T-helper 9 cell (primary cell): Measurements from ENCODE around the gene ZNF213.
"Not testable (repeated sequence)": the region's sequence is repeated elsewhere in the genome, so short reads cannot be mapped to it uniquely, and the experiment has no call there.

ENCODE experiments used
- DNase-seq: peaks from one replicate; pipeline ENCODE4 v3.0.0-alpha.2; 2020

ZNF213 gene

DNA sequence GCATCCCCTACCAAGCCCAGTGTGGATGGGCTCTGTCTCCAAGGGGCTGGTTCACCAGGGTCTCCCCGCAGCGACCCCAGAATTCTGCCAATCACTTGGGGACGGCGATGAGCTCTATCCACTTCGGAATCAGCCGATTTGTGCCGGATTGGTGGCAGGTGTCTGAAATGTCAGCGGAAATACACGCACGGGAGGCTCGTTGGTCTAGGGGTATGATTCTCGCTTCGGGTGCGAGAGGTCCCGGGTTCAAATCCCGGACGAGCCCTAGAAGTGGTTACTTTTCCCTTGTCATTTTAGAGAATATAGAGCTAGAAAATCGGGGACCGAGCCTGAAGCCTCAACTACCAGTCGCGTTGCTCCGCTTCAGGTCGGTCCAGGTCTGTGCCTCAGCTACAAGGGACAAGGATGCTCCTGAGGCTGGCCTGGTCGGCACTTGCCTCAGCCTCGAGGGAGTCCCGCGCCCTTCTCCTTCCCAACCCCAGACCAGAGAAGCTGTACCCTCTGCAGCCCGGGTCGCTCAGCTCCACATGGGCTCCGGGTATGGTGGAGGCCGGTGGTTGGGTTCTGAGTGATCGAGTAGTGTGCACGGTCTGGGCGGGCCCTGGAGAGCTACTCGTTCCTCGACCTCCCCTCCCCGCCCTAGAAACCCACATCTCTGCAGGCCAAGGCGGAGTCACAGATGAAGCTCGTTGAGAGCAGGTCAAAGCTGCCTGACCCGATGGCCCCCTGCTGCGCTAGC, 37.2 kb downstream of the ZNF213 start:
- no peak for DNase-seq

DNA sequence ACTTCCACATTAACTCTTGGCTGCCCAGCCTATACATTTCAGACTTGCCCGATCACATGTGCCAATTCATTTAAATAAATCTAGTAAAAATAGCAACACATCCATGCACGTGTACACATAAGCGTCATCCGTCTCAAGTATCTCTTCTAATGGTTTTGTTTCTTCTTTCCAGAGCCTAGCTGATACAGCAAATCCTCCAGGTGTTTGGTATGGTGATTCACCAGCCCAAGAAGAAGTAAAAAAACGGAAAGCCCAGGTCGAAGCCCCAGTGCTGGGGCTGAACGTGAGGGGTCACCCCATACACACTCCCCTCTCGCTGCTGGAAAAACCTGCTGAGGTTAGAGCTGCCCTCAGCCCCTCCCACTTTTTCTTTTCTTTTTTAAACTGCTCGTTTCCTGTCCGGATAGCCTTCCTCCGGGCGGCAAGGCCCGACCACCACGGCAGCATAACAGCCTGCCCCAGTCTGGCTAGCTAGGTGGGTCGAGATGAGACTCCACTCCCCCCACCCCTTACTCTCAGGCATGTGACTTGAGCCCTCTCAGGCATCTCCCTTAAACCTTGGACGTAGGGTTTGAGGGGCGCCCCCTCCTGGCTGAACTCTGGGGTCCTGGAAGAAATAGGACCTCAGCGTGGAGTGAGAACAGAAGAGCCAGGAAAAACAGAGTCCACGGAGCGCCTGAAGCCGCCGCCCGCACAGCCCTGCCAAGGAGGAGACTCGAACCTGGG, 39.2 kb downstream of the ZNF213 start:
- no peak for DNase-seq

DNA sequence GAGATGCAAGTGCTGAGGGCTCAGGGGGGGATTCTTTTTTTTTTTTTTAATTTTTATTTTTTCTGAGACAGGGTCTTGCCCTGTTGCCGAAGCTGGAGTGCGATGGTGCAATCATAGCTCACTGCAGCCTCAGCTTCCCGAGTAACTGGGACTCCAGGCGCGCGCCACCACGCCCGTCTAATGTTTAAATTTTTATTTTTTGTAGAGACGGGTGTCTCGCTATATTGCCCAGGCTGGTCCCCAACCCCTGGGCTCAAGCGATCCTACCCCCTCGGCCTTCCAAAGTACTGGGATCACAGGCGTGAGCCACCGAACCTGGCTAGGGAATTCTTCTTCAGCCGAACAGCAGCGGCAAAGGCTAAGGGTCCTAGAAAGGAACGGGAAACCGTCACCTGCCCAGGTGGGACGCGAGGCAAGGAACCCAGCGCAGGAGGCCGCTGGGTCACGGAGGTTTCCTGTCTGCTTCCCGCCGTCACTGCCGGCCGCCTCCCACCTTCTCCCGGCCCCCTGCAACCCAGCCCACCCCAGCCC, 39.9 kb downstream of the ZNF213 start:
- DNase-seq = no peak

DNA sequence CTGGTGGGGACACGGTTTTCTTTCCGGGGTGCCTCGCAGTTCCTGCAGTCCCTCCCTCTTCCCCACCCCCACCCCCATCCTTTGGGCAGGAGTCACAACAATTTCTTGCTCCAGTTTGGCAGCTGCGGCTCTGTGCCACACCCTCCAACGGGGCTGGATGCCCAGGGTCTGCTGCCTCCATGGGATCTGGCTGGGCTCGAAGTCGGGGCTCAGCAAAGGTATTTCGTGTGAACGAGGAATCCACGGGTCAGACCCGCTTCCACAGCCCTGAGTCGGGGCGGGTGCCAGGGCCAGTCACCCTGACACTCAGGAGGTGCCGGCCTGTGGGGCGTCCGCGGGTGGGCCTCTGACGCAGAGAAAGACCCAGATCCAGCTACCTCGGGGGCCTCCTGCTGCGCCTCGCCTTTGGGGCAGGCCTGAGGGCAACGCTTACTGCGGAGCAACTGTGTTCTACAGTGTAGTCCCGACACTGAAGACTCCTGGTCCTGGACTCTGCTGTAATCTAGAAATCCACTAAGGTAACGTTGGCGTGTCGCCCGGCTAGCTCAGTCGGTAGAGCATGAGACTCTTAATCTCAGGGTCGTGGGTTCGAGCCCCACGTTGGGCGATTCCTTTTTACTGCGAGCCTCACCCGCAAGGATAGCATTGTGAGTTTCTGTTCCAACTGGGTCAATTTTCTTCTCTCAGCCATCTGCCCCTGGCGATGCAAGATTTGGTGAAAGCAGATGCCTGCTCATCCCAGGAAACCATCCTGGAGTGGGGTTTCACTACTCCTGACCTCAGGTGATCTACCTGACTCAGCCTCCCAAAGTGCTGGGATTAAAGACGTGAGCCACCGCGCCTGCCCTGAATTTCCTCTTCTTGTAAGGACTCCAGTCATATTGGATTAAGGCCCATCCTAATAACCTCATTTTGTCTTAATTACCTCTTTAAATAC, 40.6 kb downstream of the ZNF213 start:
- DNase-seq = no peak

DNA sequence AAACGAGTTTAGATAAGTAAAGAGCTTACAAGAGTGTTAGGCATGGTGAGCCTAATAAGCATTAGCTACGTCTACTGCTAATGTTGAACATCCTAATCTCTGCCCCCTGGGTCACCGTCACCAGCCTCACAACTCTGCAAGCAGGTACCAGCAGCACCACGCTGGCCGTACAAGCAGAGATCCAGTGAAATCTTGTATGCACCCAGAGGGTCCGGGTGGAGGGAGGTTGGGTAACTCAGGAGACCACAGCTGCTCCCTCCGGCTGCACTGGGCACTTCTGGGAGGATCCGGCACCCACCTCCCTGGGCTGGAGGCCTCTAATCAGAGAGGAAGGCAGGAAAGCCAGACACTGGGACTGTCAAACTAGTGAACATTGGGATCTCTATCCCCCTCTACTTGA, 44.8 kb downstream of the ZNF213 start:
- DNase-seq = no peak

DNA sequence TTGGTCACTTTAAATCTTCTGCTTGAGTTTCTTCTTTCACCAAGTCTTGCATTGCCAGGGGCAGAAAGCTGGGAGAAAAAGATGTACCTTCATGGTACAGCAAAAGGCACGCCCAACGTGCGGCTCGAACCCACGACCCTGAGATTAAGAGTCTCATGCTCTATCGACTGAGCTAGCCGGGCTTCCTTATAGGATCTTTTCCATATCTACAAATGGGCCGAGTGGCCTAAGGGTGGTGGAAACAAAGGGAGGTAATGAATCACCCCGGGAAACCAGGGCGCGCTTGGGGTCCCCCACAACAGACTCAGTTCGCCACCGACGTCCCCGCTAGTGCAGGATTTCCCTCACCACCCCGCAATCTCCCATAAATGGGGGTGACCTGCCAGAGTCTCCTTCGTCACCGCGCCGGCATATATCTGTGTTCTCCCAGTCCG, 45.6 kb downstream of the ZNF213 start:
- DNase-seq = no peak

DNA sequence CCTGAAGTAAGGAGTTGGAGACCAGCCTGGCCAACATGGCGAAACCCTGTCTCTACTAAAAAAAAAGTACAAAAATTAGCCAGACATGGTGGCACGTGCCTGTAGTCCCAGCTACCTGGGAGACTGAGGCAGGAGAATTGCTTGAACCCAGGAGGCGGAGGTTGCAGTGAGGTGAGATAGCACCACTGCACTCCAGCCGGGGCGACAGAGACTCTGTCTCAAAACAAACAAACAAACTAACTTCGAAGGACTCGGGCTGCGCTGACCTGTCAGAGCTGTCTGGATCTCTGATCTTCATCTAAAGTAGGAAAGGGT, 47.4 kb downstream of the ZNF213 start:
- not testable (repeated sequence) for DNase-seq

DNA sequence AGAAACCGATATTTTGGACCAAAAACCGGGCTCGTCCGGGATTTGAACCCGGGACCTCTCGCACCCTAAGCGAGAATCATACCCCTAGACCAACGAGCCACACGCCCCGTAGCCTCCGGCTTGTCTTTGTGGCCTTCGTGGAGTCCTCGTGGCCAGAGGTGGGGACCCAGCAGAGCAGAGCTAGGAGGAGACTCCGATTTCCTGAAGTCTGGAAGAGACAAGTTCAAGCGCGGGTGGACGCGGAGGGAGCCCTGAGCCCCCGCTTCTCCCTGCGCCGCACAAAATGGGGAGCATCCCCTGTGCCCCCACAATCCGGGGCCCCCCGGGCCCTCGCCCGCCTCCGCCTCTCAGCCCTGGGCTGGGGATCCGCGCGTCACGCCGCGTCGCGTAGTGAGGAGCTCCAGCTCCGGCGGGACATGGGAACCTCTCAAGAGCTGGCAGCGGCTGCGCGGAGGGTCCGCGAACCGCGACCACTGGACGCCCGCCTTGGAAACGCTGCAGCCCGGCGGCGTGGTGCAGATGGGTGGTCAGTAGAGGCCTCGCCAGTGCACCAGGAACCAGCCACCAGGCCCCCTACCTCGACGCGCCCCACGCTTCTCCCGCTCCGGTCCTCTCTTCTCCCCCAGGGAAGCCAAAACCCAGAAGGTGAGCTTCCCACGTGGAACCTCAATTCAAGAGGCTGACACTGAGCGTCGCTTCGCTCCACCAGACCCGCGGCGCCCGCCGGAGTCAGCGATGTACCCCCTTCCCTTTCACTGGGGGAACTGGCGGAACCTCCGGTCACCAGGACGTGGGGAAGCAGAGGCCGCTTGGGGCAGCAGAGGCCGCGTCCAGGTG, 48.0 kb downstream of the ZNF213 start:
- no peak for DNase-seq

DNA sequence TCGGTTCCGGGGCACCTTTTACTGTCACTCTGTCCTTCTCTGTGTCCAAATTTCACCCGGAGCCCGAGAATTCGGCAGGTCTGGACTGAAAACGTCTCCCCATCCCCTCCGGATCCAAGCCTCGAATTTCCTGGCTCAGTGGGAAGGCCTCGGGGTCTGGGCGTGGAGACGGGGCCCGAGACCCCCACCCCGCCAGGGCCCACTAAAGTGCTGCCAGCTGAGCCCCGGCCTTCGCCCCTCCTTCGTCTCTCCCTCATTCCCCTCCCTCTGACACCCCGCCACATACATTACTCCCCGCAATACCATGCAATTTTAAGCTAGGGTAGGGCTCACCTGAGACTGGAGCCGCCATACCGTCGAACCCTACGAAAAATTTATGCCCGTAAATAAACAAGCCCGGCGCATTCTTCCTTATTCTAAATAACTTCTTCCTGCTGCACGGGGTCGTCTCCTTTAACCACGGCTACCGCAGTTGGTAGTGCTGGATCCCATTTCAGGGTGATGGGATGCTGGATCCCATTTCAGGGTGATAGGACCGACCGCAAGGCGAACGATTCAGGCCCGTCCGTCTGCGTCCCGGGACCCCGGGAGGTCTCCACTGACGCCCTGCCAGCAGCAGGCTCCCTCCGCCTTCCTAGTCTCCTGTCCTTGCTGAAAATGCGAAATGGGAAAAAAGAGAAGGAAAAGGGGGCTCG, 48.8 kb downstream of the ZNF213 start:
- no peak for DNase-seq

DNA sequence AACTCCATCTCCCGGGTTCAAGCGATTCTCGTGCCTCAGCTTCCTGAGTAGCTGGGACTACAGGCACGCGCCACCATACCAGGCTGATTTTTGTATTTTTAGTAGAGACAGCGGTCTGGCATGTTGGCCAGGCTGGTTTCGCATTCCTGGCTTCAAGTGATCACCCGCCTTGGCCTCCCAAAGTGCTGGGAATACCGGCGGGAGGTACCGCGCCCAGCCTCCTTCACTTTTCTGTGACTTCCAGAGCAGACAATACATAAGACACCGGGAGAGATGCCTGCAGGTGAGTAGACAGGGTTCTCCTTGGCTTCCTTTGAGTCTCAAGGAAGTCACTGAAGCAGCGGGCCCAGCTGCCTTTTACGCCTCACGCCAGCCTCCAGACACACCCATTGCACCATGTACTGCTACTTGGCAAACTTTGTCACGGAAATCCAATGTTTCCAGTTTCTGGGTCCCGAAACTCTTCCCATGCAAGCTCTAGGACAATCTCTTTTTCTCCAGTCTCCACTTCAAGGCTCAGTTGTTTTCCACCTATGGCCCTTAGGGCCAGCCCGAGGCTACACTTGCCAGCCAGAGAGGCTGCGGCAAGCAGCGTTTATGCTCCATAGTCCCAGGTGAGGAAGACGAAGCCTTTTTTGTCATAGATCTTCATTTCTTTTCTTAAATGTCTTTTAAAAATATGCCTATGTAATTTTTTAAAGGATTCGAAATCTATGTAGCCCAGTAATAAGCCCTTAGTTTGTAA, 52.3 kb downstream of the ZNF213 start:
- no peak for DNase-seq

DNA sequence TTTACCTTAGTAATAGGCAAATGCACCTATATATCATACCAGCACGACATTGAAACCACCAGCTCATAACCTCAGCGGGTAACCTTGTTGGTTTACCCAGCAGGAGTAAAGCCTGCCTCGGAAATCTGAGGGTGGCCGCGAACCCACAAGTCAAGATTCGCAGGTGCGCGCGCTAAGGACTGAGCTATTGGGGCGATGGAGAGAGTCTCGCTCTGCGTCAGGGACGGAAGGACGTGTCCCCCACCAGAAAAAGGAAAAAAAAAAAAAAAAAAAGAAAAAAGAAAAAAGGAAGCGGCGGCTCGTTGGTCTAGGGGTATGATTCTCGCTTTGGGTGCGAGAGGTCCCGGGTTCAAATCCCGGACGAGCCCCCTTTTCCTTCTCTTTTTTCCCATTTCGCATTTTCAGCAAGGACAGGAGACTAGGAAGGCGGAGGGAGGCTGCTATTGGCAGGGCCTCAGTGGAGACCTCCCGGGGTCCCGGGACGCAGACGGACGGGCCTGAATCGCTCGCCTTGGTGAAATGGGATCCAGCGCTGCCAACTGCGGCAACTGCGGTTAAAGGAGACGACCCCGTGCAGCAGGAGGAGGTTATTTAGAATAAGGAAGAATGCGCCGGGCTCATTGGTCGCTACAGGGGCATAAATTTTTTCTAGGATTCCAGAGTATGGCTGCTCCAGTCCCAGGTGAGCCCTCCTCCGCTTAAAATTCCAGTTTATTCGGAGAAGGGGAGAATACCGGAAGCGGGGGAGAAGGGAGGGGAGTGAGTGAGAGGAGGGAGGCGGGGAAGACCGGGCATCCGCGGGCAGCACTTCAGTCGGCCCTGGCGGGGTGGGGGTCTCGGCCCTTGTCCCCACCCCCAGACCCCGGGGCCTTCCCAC, 53.2 kb downstream of the ZNF213 start, which contains the start of gene OR1F1:
OR1F1 (plus strand) TSS at position 407 of the 877 bp plus-strand sequence.
- DNase-seq = peak; percentile 29

DNA sequence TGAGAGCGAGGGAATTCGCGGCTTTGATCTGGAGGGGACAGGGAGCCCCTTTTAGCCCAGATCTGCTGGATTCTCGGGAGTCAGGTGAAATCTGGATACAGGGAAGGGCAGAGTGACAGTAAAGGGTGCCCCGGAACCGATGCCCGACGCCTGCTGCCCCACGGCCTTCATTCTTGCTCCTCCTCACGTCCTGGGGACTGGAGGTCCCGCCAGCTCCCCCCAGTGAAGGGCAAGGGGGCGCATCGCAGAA, 53.8 kb downstream of the ZNF213 start:
- no peak for DNase-seq

DNA sequence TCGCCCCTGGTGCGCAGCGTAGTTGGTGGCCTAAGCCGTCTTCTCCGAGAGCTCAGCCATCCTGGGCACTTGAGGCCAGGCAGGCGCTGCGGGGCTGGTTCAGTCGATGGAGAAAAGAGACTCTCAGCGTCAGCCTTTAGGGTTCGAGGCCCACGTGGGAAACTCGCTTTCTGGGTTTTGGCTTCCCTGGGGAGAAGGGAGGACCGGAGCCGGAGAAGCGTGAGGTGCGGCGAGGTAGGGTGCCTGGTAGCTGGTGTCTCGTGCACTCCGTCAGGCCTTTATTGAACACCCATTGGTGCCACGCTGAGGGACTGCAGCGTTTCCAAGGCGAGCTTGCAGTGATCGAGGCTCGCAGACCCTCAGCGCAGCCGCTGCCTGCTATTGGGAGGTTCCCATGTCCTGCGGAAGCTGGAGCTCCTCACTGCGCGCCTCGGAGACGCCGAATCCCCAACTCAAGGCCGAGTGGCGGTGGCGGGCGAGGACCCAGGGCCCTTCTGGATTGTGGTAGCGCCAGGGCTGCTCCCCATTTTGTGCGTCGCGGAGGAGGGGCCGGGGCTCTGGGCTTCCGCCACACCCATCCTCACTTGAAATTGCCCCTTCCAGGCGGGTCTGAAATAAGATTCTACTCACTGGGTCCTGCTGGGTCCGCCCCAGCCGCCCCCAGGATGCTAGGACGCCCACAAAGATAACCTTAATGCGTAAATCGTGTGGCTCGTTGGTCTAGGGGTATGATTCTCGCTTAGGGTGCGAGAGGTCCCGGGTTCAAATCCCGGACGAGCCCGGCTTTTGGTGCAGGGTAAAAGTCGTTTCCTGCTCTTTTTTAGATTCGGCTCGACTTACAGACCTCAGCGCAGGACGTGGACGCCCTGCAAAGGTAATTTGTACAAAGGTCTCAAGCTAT, 54.3 kb downstream of the ZNF213 start:
- DNase-seq = no peak

DNA sequence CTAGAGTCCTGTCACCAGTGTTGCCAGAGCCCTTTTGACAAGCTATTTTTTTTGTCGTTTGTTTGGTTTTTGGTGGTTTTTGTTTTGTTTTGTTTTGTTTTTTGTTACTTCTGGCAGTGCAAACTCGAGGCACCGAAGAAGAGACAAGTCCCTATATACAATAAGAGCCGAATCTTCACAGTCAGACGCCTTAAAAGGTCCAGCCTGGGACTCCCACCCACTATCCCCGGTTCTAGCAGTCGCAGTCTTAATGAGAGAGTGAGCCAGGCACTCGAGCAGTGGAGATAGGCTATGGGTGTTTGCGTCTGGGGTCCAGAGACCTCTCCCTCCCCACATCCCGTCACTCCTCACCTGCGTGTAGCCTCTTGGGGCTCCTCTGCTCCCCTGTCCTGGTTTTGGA, 55.0 kb downstream of the ZNF213 start:
- DNase-seq = no peak

DNA sequence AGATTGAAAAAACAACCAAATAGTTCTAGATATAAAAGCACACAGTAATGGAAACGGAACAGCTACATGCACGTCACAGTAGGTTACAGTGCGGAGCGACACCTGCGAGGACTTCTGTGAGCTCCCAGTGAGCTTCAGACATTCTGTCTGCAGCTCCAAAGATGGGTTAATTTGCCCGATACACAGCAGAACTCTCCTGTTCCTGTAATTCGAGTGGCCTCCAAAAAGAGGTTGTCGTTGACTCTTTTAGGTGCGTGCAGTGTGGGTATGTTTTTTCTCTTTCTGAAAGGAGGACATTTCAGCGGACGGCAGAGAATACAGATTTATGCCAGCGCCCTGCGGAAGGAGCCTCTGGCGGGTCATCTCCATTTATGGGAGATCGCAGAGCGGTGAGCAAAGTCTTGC, 56.1 kb downstream of the ZNF213 start:
- no peak for DNase-seq
